A549 (cell line): Measurements from ENCODE around the gene INPP5F. TPM values are rescaled to one million over a fixed set of nuclear protein-coding genes. Genes with fewer than 3 reads are reported as not detected.

Experiments
- ATAC-seq, 2 experiments: fragments of 200-7000 bp in 1 of 2; fragments of >200 bp in 1 of 2; cut with Nextera tagmentation in 1 of 2; cut with Tn5 transposase in 1 of 2; 3 replicates each; pipeline versions ENCODE4 v1.8.0 to v1.9.1; 2018 to 2020; ENCODE audit warnings: mild to moderate bottlenecking in 1 of 2, moderate library complexity in 1 of 2
- CTCF ChIA-PET: fragments of 300-600 bp; sonication (Branson Sonifier 250); formaldehyde crosslinking; extraction: SDS; loops from one replicate; lab custom pipeline; 2021; ENCODE audit warnings: antibody characterized with exemption, inconsistent platforms; lab: Yijun Ruan, JAX
- POLR2A ChIA-PET: fragments of 350-600 bp; formaldehyde crosslinking; extraction: SDS; loops from one replicate; lab custom pipeline; 2021; ENCODE audit warnings: antibody characterized with exemption, inconsistent platforms; lab: Yijun Ruan, JAX
- DNase-seq, 2 experiments: peaks; one replicate each; pipeline versions ENCODE4 v3.0.0 to v3.0.0-alpha.2; 2011 to 2016; ENCODE audit warnings: low read depth in 1 of 2, low spot score in 1 of 2
- FAIRE-seq: peaks from 2 replicates; lab custom pipeline; 2011; peaks lifted over from hg19 to GRCh38; lab: Jason Lieb, UNC
- H3K27ac ChIP-seq, 2 experiments: fragments of >200 bp; sonication (Bioruptor Twin); formaldehyde crosslinking; 3 replicates each; pipeline ENCODE4 v1.5.1; 2016 to 2017
- H3K4me1 ChIP-seq: fragments of >200 bp; sonication (Bioruptor Twin); formaldehyde crosslinking; 3 replicates; pipeline ENCODE4 v1.6.1; 2016
- H3K4me2 ChIP-seq: fragments of >200 bp; sonication (Bioruptor Twin); formaldehyde crosslinking; 3 replicates; pipeline ENCODE4 v1.6.1; 2016
- H3K4me3 ChIP-seq: fragments of >200 bp; sonication (Bioruptor Twin); formaldehyde crosslinking; 3 replicates; pipeline ENCODE4 v1.5.1; 2016
- H3K9me3 ChIP-seq: fragments of >200 bp; sonication (Bioruptor Twin); formaldehyde crosslinking; 3 replicates; pipeline ENCODE4 v1.6.1; 2016
- ELK1 ChIP-seq: fragments of 150-350 bp; IDR thresholded peaks from 2 replicates; pipeline ENCODE4 v1.6.1; 2014; ENCODE audit warnings: low read depth, mild to moderate bottlenecking, low read length
- HDAC2 ChIP-seq: fragments of 200-600 bp; sonication (generic); IDR thresholded peaks from 2 replicates; pipeline ENCODE4 v1.6.1; 2016
- HMGXB4 ChIP-seq: fragments of 250-450 bp; sonication (Bioruptor Pico); IDR thresholded peaks from 2 replicates; pipeline ENCODE4 v1.5.0; 2021; ENCODE audit warnings: mild to moderate bottlenecking, moderate library complexity, borderline replicate concordance
- HOXB13 ChIP-seq: fragments of 250-450 bp; sonication (Bioruptor Pico); IDR thresholded peaks from 2 replicates; pipeline ENCODE4 v1.5.0; 2020; ENCODE audit warnings: low read depth, mild to moderate bottlenecking, moderate library complexity
- HOXB5 ChIP-seq: fragments of 250-450 bp; sonication (Bioruptor Pico); IDR thresholded peaks from 2 replicates; pipeline ENCODE4 v1.5.0; 2020; ENCODE audit warnings: mild to moderate bottlenecking, moderate library complexity
- JUN ChIP-seq, 2 experiments: fragments of >200 bp; sonication (Bioruptor Twin); formaldehyde crosslinking; IDR thresholded peaks; 2 replicates in 1 of 2; 3 replicates in 1 of 2; pipeline ENCODE4 v1.6.1; 2016 to 2017
- KDM1A ChIP-seq: fragments of 200-600 bp; sonication (generic); IDR thresholded peaks from 2 replicates; pipeline ENCODE4 v1.6.1; 2016; ENCODE audit warnings: low read depth, mild to moderate bottlenecking
- KDM5A ChIP-seq: fragments of 200-600 bp; sonication (generic); IDR thresholded peaks from 2 replicates; pipeline ENCODE4 v1.6.1; 2016; ENCODE audit warnings: antibody characterized with exemption, mild to moderate bottlenecking
- MAFK ChIP-seq: fragments of 450-650 bp; IDR thresholded peaks from 2 replicates; pipeline ENCODE4 v1.6.1; 2014; ENCODE audit not compliant: partially characterized antibody
- MAX ChIP-seq: IDR thresholded peaks from 2 replicates; pipeline ENCODE4 v1.6.1; 2012
- MAZ ChIP-seq: fragments of 150-350 bp; IDR thresholded peaks from 2 replicates; pipeline ENCODE4 v1.6.1; 2014; ENCODE audit warnings: antibody characterized with exemption, low read depth, low read length, borderline replicate concordance
- MYC ChIP-seq: IDR thresholded peaks from 2 replicates; pipeline ENCODE4 v1.6.1; 2012; ENCODE audit warnings: mild to moderate bottlenecking, inconsistent platforms, low read length, improper control_type of control experiment, borderline replicate concordance
- NFE2L2 ChIP-seq: fragments of 150-350 bp; conservative IDR thresholded peaks from 2 replicates; pipeline ENCODE4 v1.6.1; 2014; ENCODE audit warnings: low read length
- PBX3 ChIP-seq: IDR thresholded peaks from 2 replicates; pipeline ENCODE4 v1.6.1; 2012
- PHF8 ChIP-seq: fragments of 200-600 bp; sonication (generic); IDR thresholded peaks from 2 replicates; pipeline ENCODE4 v1.6.1; 2016; ENCODE audit warnings: low read depth, mild to moderate bottlenecking, antibody characterized with exemption, moderate library complexity, borderline replicate concordance
- POLR2A ChIP-seq: IDR thresholded peaks from 2 replicates; pipeline ENCODE4 v1.6.1; 2012; ENCODE audit warnings: mild to moderate bottlenecking, low read length
- SREBF2 ChIP-seq: fragments of 450-650 bp; IDR thresholded peaks from 2 replicates; pipeline ENCODE4 v1.6.1; 2014; ENCODE audit warnings: mild to moderate bottlenecking, moderate library complexity
- TFCP2L1 ChIP-seq: fragments of 250-450 bp; sonication (Bioruptor Pico); IDR thresholded peaks from 2 replicates; pipeline ENCODE4 v1.5.0; 2021; ENCODE audit warnings: mild to moderate bottlenecking
- USF2 ChIP-seq: fragments of 450-650 bp; IDR thresholded peaks from 2 replicates; pipeline ENCODE4 v1.6.1; 2014; ENCODE audit warnings: antibody characterized with exemption
- ZFP36 ChIP-seq: fragments of 450-650 bp; IDR thresholded peaks from 2 replicates; pipeline ENCODE4 v1.6.1; 2014; ENCODE audit warnings: borderline replicate concordance; ENCODE audit not compliant: partially characterized antibody
- WGBS: methylation state at CpG from one replicate; pipeline ENCODE4 v1.1.6; 2017; ENCODE audit errors: missing lambda C conversion rate; 5-methylcytosine and 5-hydroxymethylcytosine counted together
- polyA plus RNA-seq, 4 experiments: library from polyadenylated mRNA; depleted of rRNA in 3 of 4; stranded (reverse); fragments of >200 nt; fragmentation: RNase III in 1 of 4; extraction: RNeasy Plus Mini Kit Qiagen cat#74134 plus additional on column Dnase treatment in 1 of 4; gene quantifications; 2 replicates in 3 of 4; 3 replicates in 1 of 4; pipeline ENCODE4 v1.2.3, GENCODE V29; 2011 to 2017

Gene INPP5F
- polyA plus RNA-seq, 2 of the 4 experiments (the other 2 are of a cell fraction), result 5.6 to 7.7 TPM

- no peak for TF ChIP-seq ZFP36
These were observed 22.1 kb downstream of the INPP5F start (continued) for GRCh38 chr10:119747940-119748339.

GRCh38 chr10:119748871-119749270, 23.0 kb downstream of the INPP5F start:
- no peak for DNase-seq
- WGBS, result 79% methylated on average over 10 of the region's 12 CpGs
- FAIRE-seq, result no peak
- no peak overlapping the region for H3K4me3 ChIP-seq
- H3K9me3 ChIP-seq, result no peaks in the 10 kb centered on the region
- ChIA-PET POLR2A (no interaction called here), CTCF (interaction anchor here (0.8 to 6.8 kb wide), 10 partner anchors 10 to 588 kb away, joined by 3 to 102 read pairs (median 4); no protein-coding TSS in a partner anchor)
- ATAC-seq, result no peak
- TF ChIP-seq TFCP2L1 (CRISPR knock-in tag) (no peak), KDM1A (no peak), POLR2A (no peak), MAZ (no peak), JUN (IDR thresholded peaks at IDR 0.05) (no peak), PHF8 (no peak)
- no peak overlapping the region for H3K27ac ChIP-seq
- H3K4me2 ChIP-seq, result no peak overlapping the region
- peaks cover 4% of the 10 kb centered on the region for H3K4me1 ChIP-seq

- POLR2A ChIA-PET, result interaction anchor here (1.2 kb wide), 1 partner anchor 123 kb away, joined by 3 read pairs; the partner anchor contains the start of gene MCMBP
- CTCF ChIA-PET, result interaction anchor here (1.0 to 6.8 kb wide), 9 partner anchors 11 to 587 kb away, joined by 3 to 102 read pairs (median 8); no protein-coding TSS in a partner anchor
- ATAC-seq (no peak), DNase-seq (no peak), FAIRE-seq (no peak)
- Histone ChIP-seq H3K4me3 (no peak overlapping the region), H3K9me3 (no peaks in the 10 kb centered on the region), H3K27ac (no peak overlapping the region), H3K4me2 (no peak overlapping the region), H3K4me1 (peaks cover 8% of the 10 kb centered on the region)
- TF ChIP-seq MAFK (no peak), ELK1 (no peak), HMGXB4 (no peak), MYC (no peak), JUN (IDR thresholded peaks at IDR 0.05) (no peak), HDAC2 (no peak), MAX (no peak), SREBF2 (no peak), PBX3 (no peak), NFE2L2 (no peak), USF2 (no peak), HOXB13 (CRISPR knock-in tag) (no peak), HOXB5 (CRISPR knock-in tag) (no peak), KDM5A (no peak)
- 84% methylated on average over 7 of the region's 7 CpGs for WGBS
These were observed 23.6 kb downstream of the INPP5F start for GRCh38 chr10:119749455-119749854.
